Measurements from ENCODE around the gene NOS1AP. TPM values are rescaled to one million over a fixed set of nuclear protein-coding genes. Genes with fewer than 3 reads are reported as not detected.
A peak's percentile ranks its signal among the peaks of the same experiment; 100 is the strongest.

Gene NOS1AP
- total RNA-seq, 1 donor from 2014 or later = 4.9 TPM

GRCh38 chr1:162372159-162373071 lies 302.9 kb downstream of the NOS1AP start:
- no peaks in the 10 kb centered on the region for H3K36me3 ChIP-seq
- H3K4me3 ChIP-seq = no peak overlapping the region
- ATAC-seq (no peak), DNase-seq (no peak)
- H3K27me3 ChIP-seq = no peaks in the 10 kb centered on the region
- TF ChIP-seq CTCF (IDR thresholded peaks at IDR 0.05) = no peak
- no peak overlapping the region for H3K27ac ChIP-seq
- no peaks in the 10 kb centered on the region for H3K4me1 ChIP-seq
- intact Hi-C loops (cut with DNase I) = no loop called here
- no peaks in the 10 kb centered on the region for H3K9me3 ChIP-seq

GRCh38 chr1:162373072-162373427 lies 303.6 kb downstream of the NOS1AP start:
- TF ChIP-seq CTCF (IDR thresholded peaks at IDR 0.05) = no peak
- no peaks in the 10 kb centered on the region for H3K27me3 ChIP-seq
- ATAC-seq (no peak), DNase-seq (no peak)
- no peak overlapping the region for H3K4me3 ChIP-seq
- intact Hi-C loops (cut with DNase I) = no loop called here
- H3K36me3 ChIP-seq = no peaks in the 10 kb centered on the region
- H3K9me3 ChIP-seq = no peaks in the 10 kb centered on the region
- no peaks in the 10 kb centered on the region for H3K4me1 ChIP-seq
- H3K27ac ChIP-seq = no peak overlapping the region

GRCh38 chr1:162373541-162374260 lies 304.2 kb downstream of the NOS1AP start:
- DNase-seq = peak; percentile 69
- intact Hi-C loops (cut with DNase I) = no loop called here

GRCh38 chr1:162374406-162374805 lies 304.9 kb downstream of the NOS1AP start:
- ATAC-seq = no peak
- intact Hi-C loops (cut with DNase I) = no loop called here

More at GRCh38 chr1:162373541-162374260, 304.2 kb downstream of the NOS1AP start:
- Histone ChIP-seq H3K9me3 (no peaks in the 10 kb centered on the region), H3K27me3 (no peaks in the 10 kb centered on the region), H3K36me3 (no peaks in the 10 kb centered on the region), H3K4me1 (no peaks in the 10 kb centered on the region), H3K27ac (no peak overlapping the region), H3K4me3 (no peak overlapping the region)
- peak; percentile 87 for ATAC-seq
- no peak for TF ChIP-seq CTCF (IDR thresholded peaks at IDR 0.05)

GRCh38 chr1:162375463-162375862 lies 306.0 kb downstream of the NOS1AP start:
- intact Hi-C loops (cut with DNase I) = no loop called here
- no peak for ATAC-seq

More at GRCh38 chr1:162374406-162374805, 304.9 kb downstream of the NOS1AP start:
- no peak for DNase-seq
- H3K27ac ChIP-seq = no peak overlapping the region
- no peak for TF ChIP-seq CTCF (IDR thresholded peaks at IDR 0.05)
- no peaks in the 10 kb centered on the region for H3K27me3 ChIP-seq
- no peaks in the 10 kb centered on the region for H3K36me3 ChIP-seq
- H3K4me3 ChIP-seq = no peak overlapping the region
- no peaks in the 10 kb centered on the region for H3K9me3 ChIP-seq
- no peaks in the 10 kb centered on the region for H3K4me1 ChIP-seq

More at GRCh38 chr1:162375463-162375862, 306.0 kb downstream of the NOS1AP start:
- Histone ChIP-seq H3K27ac (no peak overlapping the region), H3K4me3 (no peak overlapping the region), H3K27me3 (no peaks in the 10 kb centered on the region), H3K9me3 (no peaks in the 10 kb centered on the region), H3K36me3 (no peaks in the 10 kb centered on the region), H3K4me1 (peaks cover 1% of the 10 kb centered on the region)
- TF ChIP-seq CTCF (IDR thresholded peaks at IDR 0.05) = no peak
- no peak for DNase-seq

All from upper lobe of right lung (tissue), 1 donor.